Lung (tissue), 16 donors: ENCODE results near the gene EID2. TPM values are rescaled to one million over a fixed set of nuclear protein-coding genes. Genes with fewer than 3 reads are reported as not detected.

Experiments
- ATAC-seq: fragments of 200-7000 bp; cut with Tn5 transposase; one replicate; pipeline ENCODE4 v1.9.1; 2020; ENCODE audit warnings: moderate number of reproducible peaks; ENCODE audit not compliant: insufficient read depth, low FRiP score
- DNase-seq, 3 donors: peaks; one replicate each; pipeline ENCODE4 v3.0.0-alpha.2; 2013 to 2017
- H3K27ac ChIP-seq, 2 donors: one replicate each; pipeline ENCODE4 v1.5.1; 2013; ENCODE audit warnings: mild to moderate bottlenecking in 2 of 2, moderate library complexity in 2 of 2, control low read depth in 1 of 2, inconsistent platforms in 1 of 2, low read depth in 1 of 2, low read length in 1 of 2
- H3K27me3 ChIP-seq, 3 donors: one replicate each; pipeline ENCODE4 v1.5.1; 2013; ENCODE audit warnings: low read length in 2 of 3; ENCODE audit not compliant: control insufficient read depth in 3 of 3, insufficient read depth in 3 of 3
- H3K36me3 ChIP-seq, 4 donors: one replicate each; pipeline ENCODE4 v1.5.1; 2013; ENCODE audit warnings: low read length in 4 of 4, mild to moderate bottlenecking in 1 of 4, moderate library complexity in 1 of 4; ENCODE audit not compliant: control insufficient read depth in 4 of 4, insufficient read depth in 4 of 4
- H3K4me1 ChIP-seq, 5 donors: one replicate each; pipeline ENCODE4 v1.5.1; 2013; ENCODE audit warnings: low read length in 5 of 5, mild to moderate bottlenecking in 2 of 5, moderate library complexity in 1 of 5; ENCODE audit not compliant: control insufficient read depth in 5 of 5, insufficient read depth in 5 of 5
- H3K4me3 ChIP-seq: one replicate; pipeline ENCODE4 v1.5.1; 2013; ENCODE audit warnings: mild to moderate bottlenecking, control low read depth, moderate library complexity
- H3K9ac ChIP-seq, 2 donors: one replicate each; pipeline ENCODE4 v1.5.1; 2013; ENCODE audit warnings: low read length in 2 of 2, control low read depth in 1 of 2; ENCODE audit not compliant: insufficient read depth in 1 of 2
- H3K9me3 ChIP-seq, 4 donors: one replicate each; pipeline ENCODE4 v1.5.1; 2013; ENCODE audit warnings: low read length in 3 of 4, mild to moderate bottlenecking in 1 of 4, moderate library complexity in 1 of 4; ENCODE audit not compliant: control insufficient read depth in 4 of 4, insufficient read depth in 3 of 4
- WGBS, 2 donors: extraction: QIAGEN DNeasy Blood & Tissue Kit; methylation state at CpG; one replicate each; pipeline ENCODE4 v1.1.7; 2013; 5-methylcytosine and 5-hydroxymethylcytosine counted together
- long read RNA-seq, 5 donors: transcript quantifications; one replicate each; lab custom pipeline, GENCODE V29; 2026
- polyA plus RNA-seq, 2 donors: library from polyadenylated mRNA; stranded (reverse); fragments of 200-250 nt; gene quantifications; one replicate each; pipeline ENCODE4 v1.2.1, GENCODE V29; 2013
- total RNA-seq, 2 donors: library from RNA; depleted of rRNA in 1 of 2; stranded (reverse); fragments of >200 nt in 1 of 2; gene quantifications; one replicate each; pipeline ENCODE4 v1.2.1, GENCODE V29; 2014 to 2021
- TF ChIP-seq, protein P1 (sequence below): IDR thresholded peaks from 2 replicates; pipeline ENCODE4 v1.5.1; 2012; ENCODE audit warnings: mild to moderate bottlenecking; ENCODE audit errors: control extremely low read depth, extremely low read depth
- donor health status: control.
- donor health status: control.
- donor health status: Bipolar disorder and iron deficiency.
- donor health status: healthy.
- donor health status: DM: yes; HTN: yes; CAD: no.

EID2 gene, protein sequence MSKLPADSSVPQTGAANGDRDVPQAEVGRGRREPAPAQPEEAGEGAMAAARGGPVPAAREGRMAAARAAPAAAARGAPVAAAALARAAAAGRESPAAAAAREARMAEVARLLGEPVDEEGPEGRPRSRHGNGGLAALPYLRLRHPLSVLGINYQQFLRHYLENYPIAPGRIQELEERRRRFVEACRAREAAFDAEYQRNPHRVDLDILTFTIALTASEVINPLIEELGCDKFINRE
- 10 to 100 TPM; 11.8 to 13.1 TPM for total RNA-seq
- polyA plus RNA-seq, result 10 to 100 TPM; 10.4 to 20.2 TPM
- long read RNA-seq, donor 1, transcript EID2-201 (1 exons, 1,629 nt), result major isoform, 29 of 29 reads
- long read RNA-seq, donor 1, partial matches to known transcripts, result 0 of 29 reads
- long read RNA-seq, donor 1, other reads (novel, unspliced or antisense), result 0 of 29 reads
- long read RNA-seq, donor 2, transcript EID2-201 (1 exons, 1,629 nt), result major isoform, 5 of 5 reads
- long read RNA-seq, donor 2, partial matches to known transcripts, result 0 of 5 reads
- long read RNA-seq, donor 2, other reads (novel, unspliced or antisense), result 0 of 5 reads
- long read RNA-seq, donor 3, transcript EID2-201 (1 exons, 1,629 nt), result major isoform, 11 of 11 reads
- long read RNA-seq, donor 3, partial matches to known transcripts, result 0 of 11 reads
- long read RNA-seq, donor 3, other reads (novel, unspliced or antisense), result 0 of 11 reads
- long read RNA-seq, donor 4, transcript EID2-201 (1 exons, 1,629 nt), result major isoform, 14 of 14 reads
- long read RNA-seq, donor 4, partial matches to known transcripts, result 0 of 14 reads
- long read RNA-seq, donor 4, other reads (novel, unspliced or antisense), result 0 of 14 reads
- long read RNA-seq, donor 5, transcript EID2-201 (1 exons, 1,629 nt), result major isoform, 29 of 29 reads
- long read RNA-seq, donor 5, partial matches to known transcripts, result 0 of 29 reads
- long read RNA-seq, donor 5, other reads (novel, unspliced or antisense), result 0 of 29 reads

DNA sequence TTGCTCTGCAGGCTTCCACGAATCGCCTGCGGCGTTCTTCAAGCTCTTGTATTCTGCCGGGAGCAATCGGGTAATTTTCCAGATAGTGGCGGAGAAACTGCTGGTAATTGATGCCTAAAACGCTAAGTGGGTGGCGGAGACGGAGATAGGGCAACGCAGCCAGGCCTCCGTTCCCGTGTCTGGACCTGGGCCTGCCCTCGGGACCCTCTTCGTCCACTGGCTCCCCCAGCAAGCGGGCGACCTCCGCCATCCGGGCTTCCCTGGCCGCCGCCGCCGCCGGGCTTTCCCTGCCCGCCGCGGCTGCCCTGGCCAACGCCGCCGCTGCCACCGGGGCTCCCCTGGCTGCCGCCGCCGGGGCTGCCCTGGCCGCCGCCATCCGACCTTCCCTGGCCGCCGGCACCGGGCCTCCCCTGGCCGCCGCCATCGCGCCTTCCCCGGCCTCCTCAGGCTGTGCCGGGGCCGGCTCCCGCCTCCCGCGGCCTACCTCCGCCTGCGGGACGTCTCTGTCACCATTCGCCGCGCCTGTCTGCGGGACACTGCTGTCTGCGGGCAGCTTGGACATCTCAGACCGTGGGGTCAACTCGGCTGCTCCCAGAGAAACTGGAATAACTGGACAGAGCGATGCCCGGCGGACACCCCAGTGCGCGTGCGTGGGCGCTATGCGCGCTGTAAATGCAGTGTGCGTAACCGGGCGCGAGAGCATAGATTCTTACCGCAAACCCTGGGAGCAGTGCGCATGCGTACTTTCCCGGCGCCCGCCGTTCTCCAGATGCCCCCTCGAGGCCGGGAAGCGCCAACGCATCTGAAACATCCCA lies at the start of gene EID2:
Gene EID2 (minus strand): TSS at position 644 of the 815 bp plus-strand sequence. CDS start 82 bp downstream, at position 562.
- TF ChIP-seq, protein P1, sequence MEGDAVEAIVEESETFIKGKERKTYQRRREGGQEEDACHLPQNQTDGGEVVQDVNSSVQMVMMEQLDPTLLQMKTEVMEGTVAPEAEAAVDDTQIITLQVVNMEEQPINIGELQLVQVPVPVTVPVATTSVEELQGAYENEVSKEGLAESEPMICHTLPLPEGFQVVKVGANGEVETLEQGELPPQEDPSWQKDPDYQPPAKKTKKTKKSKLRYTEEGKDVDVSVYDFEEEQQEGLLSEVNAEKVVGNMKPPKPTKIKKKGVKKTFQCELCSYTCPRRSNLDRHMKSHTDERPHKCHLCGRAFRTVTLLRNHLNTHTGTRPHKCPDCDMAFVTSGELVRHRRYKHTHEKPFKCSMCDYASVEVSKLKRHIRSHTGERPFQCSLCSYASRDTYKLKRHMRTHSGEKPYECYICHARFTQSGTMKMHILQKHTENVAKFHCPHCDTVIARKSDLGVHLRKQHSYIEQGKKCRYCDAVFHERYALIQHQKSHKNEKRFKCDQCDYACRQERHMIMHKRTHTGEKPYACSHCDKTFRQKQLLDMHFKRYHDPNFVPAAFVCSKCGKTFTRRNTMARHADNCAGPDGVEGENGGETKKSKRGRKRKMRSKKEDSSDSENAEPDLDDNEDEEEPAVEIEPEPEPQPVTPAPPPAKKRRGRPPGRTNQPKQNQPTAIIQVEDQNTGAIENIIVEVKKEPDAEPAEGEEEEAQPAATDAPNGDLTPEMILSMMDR, result peak; percentile 80
- 0 to 1% methylated on average over 79 to 84 of the region's 84 CpGs for WGBS, 2 donors
- peak; percentile 98 for ATAC-seq

DNA sequence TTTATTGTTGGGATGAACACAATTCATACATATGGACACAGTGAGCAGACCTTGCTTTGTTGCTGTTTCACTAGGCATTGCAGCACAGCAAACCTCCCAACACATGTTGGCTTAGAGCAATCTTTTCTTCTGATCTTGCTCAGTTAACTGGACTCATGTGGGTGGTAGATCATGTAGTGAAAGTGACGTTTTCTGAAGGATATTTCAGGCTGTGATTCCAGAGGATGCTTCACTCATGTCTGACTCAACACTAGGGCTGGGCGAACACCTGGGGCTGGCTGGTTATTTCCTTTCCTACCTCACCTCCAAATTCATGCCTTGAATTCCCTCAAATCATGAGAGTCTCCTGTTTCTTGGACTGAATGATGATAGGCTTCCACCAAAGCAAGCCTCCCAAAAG lies 48.1 kb upstream of the EID2 start:
- Histone ChIP-seq H3K27ac (no peak overlapping the region), H3K4me1 (no peaks in the 10 kb centered on the region), H3K9ac (no peak overlapping the region), H3K4me3 (no peak overlapping the region), H3K36me3 (no peaks in the 10 kb centered on the region), H3K27me3 (peaks cover 0 to 5% (median 0%) of the 10 kb centered on the region in 3 donors), H3K9me3 (peaks cover 0 to 4% (median 0%) of the 10 kb centered on the region in 4 donors)
- ATAC-seq (no peak), DNase-seq (no peak)
- 40 to 47% methylated on average over 2 of the region's 2 CpGs for WGBS, 2 donors
- TF ChIP-seq, protein P1, result no peak

More for the DNA sequence above, at the start of gene EID2:
- peak within 1 kb of the TSS; percentile 74 for H3K4me3 ChIP-seq
- no peaks in the 10 kb centered on the region for H3K27me3 ChIP-seq
- H3K9ac ChIP-seq, result peak within 1 kb of the TSS; percentile 70 to 93
- peaks cover 0 to 19% (median 3%) of the 10 kb centered on the region in 5 donors for H3K4me1 ChIP-seq
- peak within 1 kb of the TSS; percentile 96 to 98 for H3K27ac ChIP-seq
- DNase-seq, result peak; percentile 95 to 97 (median 96)
- no peaks in the 10 kb centered on the region for H3K9me3 ChIP-seq
- H3K36me3 ChIP-seq, result no peaks in the 10 kb centered on the region

DNA sequence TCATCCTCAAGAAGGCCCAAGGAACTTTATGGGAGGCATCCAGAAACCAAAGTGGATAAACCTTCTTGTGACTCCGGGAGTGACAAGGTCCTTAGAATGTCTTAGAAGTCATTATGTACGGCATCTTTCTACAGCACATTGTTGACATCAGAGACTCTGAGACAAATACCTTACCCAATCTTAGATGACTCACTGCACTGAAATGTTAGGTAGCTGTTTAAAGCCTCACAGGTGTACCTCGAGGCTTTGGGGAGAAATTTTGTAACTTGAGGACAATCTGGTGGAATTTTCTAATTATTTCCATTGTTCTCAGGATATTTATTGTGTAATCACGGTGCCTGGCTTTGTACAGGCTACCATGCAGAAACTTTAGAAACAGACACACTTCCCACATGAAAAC lies 47.5 kb upstream of the EID2 start:
- Histone ChIP-seq H3K27ac (no peak overlapping the region), H3K9ac (no peak overlapping the region), H3K9me3 (peaks cover 0 to 5% (median 0%) of the 10 kb centered on the region in 4 donors), H3K27me3 (peaks cover 0 to 5% (median 0%) of the 10 kb centered on the region in 3 donors), H3K4me1 (no peaks in the 10 kb centered on the region), H3K4me3 (no peak overlapping the region), H3K36me3 (no peaks in the 10 kb centered on the region)
- TF ChIP-seq, protein P1, result no peak
- 59 to 75% methylated on average over 4 of the region's 4 CpGs for WGBS, 2 donors
- ATAC-seq (no peak), DNase-seq (no peak)
